B cell (primary cell): ENCODE results near the gene MAP2K6.

Experiments
- CTCF ChIP-seq: fragments of 200-600 bp; IDR thresholded peaks from one replicate; pipeline ENCODE4 v1.8.0; 2022; ENCODE audit warnings: antibody characterized with exemption, mild to moderate bottlenecking
- EZH2 ChIP-seq: IDR thresholded peaks from 2 replicates; pipeline ENCODE4 v1.6.1; 2012; ENCODE audit warnings: borderline replicate concordance, low read depth, mild to moderate bottlenecking, moderate library complexity, low read length; ENCODE audit not compliant: insufficient read depth, poor library complexity, severe bottlenecking

GRCh38 chr17:69435971-69436696 is 21.6 kb downstream of the MAP2K6 start:
- no peak for TF ChIP-seq CTCF
- no peak for TF ChIP-seq EZH2
